Epithelial cell of esophagus (primary cell): ENCODE results near the gene CREB5.

ENCODE experiments used
- DNase-seq: peaks from one replicate; pipeline ENCODE4 v3.0.0; 2010; ENCODE audit warnings: low read depth
- H3K4me3 ChIP-seq: 2 replicates; pipeline ENCODE4 v1.5.1; 2011; ENCODE audit warnings: mild to moderate bottlenecking, low read length, control low read depth
- CTCF ChIP-seq: IDR thresholded peaks from 2 replicates; pipeline ENCODE4 v1.5.1; 2011; ENCODE audit warnings: low read depth, mild to moderate bottlenecking, low read length, control low read depth, inconsistent platforms; ENCODE audit not compliant: insufficient read depth; ENCODE audit errors: missing control alignments

Gene CREB5

GRCh38 chr7:28700790-28701203 lies 288.5 kb downstream of the CREB5 start:
- TF ChIP-seq CTCF = no peak
- DNase-seq = no peak
- no peak overlapping the region for H3K4me3 ChIP-seq

- no peak for DNase-seq
- no peak for TF ChIP-seq CTCF
- no peak overlapping the region for H3K4me3 ChIP-seq
Measured at GRCh38 chr7:28701731-28702130, 289.4 kb downstream of the CREB5 start.

- no peak overlapping the region for H3K4me3 ChIP-seq
- TF ChIP-seq CTCF = no peak
- no peak for DNase-seq
Measured at GRCh38 chr7:28702171-28702570, 289.9 kb downstream of the CREB5 start.

GRCh38 chr7:28703037-28703765 lies 290.9 kb downstream of the CREB5 start:
- no peak overlapping the region for H3K4me3 ChIP-seq
- TF ChIP-seq CTCF = no peak
- no peak for DNase-seq

GRCh38 chr7:28704706-28705105 lies 292.4 kb downstream of the CREB5 start:
- H3K4me3 ChIP-seq = no peak overlapping the region
- peak; percentile 17 for DNase-seq
- TF ChIP-seq CTCF = no peak

- no peak overlapping the region for H3K4me3 ChIP-seq
- DNase-seq = no peak
- TF ChIP-seq CTCF = no peak
Measured at GRCh38 chr7:28705350-28705749, 293.0 kb downstream of the CREB5 start.

GRCh38 chr7:28706584-28706983 lies 294.3 kb downstream of the CREB5 start:
- TF ChIP-seq CTCF = no peak
- H3K4me3 ChIP-seq = no peak overlapping the region
- DNase-seq = peak; percentile 55
